Panc1 (cell line): Measurements from ENCODE around the gene TNS2. TPM values are rescaled to one million over a fixed set of nuclear protein-coding genes. Genes with fewer than 3 reads are reported as not detected.

ENCODE experiments used
- ATAC-seq: fragments of 200-7000 bp; cut with Tn5 transposase; 2 replicates; pipeline ENCODE4 v1.9.1; 2020; ENCODE audit warnings: mild to moderate bottlenecking, moderate library complexity
- BruUV-seq: library from RNA; stranded (reverse); fragments of 400-500 nt; replicated peaks from 2 replicates; lab custom pipeline; 2021; lab: Mats Ljungman, UMichigan
- CTCF ChIA-PET: fragments of 300-600 bp; sonication (Branson Sonifier 250); formaldehyde crosslinking; loops from one replicate; lab custom pipeline; 2022; ENCODE audit warnings: antibody characterized with exemption; lab: Charles Lee
- POLR2A ChIA-PET: fragments of 300-600 bp; sonication (Branson Sonifier 250); formaldehyde crosslinking; loops from one replicate; lab custom pipeline; 2022; ENCODE audit warnings: antibody characterized with exemption; lab: Charles Lee
- DNase-seq: peaks from one replicate; pipeline ENCODE4 v3.0.0-alpha.2; 2010; ENCODE audit warnings: low read depth, low spot score
- H3K27ac ChIP-seq: 2 replicates; pipeline ENCODE4 v1.5.1; 2011; ENCODE audit warnings: mild to moderate bottlenecking, low read length, inconsistent platforms
- H3K27me3 ChIP-seq: fragments of 200-500 bp; sonication (Bioruptor generic); 2 replicates; pipeline ENCODE4 v1.6.0; 2014; ENCODE audit warnings: low read length, inconsistent platforms; ENCODE audit not compliant: control insufficient read depth, insufficient read depth
- H3K36me3 ChIP-seq: fragments of 200-500 bp; sonication (Bioruptor generic); 2 replicates; pipeline ENCODE4 v1.5.1; 2014; ENCODE audit warnings: inconsistent platforms, mild to moderate bottlenecking, low read length, moderate library complexity; ENCODE audit not compliant: control insufficient read depth, insufficient read depth
- H3K4me1 ChIP-seq: 2 replicates; pipeline ENCODE4 v1.5.1; 2011; ENCODE audit warnings: inconsistent platforms, mild to moderate bottlenecking, low read length, moderate library complexity; ENCODE audit not compliant: control insufficient read depth, insufficient read depth
- H3K4me3 ChIP-seq, 2 experiments: 2 replicates each; pipeline ENCODE4 v1.5.1; 2011 to 2012; ENCODE audit warnings: low read depth in 2 of 2, low read length in 2 of 2, mild to moderate bottlenecking in 2 of 2, inconsistent platforms in 1 of 2, moderate library complexity in 1 of 2
- H3K9me3 ChIP-seq: fragments of 200-500 bp; sonication (Bioruptor generic); 2 replicates; pipeline ENCODE4 v1.5.1; 2014; ENCODE audit warnings: low read depth, mild to moderate bottlenecking, inconsistent platforms, low read length, moderate library complexity; ENCODE audit not compliant: control insufficient read depth, insufficient read depth
- POLR2AphosphoS5 ChIP-seq: IDR thresholded peaks from 2 replicates; pipeline ENCODE4 v1.6.1; 2012; ENCODE audit warnings: mild to moderate bottlenecking, low read depth, low read length, moderate library complexity
- SIN3A ChIP-seq: IDR thresholded peaks from 2 replicates; pipeline ENCODE4 v1.6.1; 2012; ENCODE audit warnings: low read depth, mild to moderate bottlenecking, low read length, moderate library complexity, borderline replicate concordance; ENCODE audit not compliant: insufficient read depth
- TCF7L2 ChIP-seq: IDR thresholded peaks from 2 replicates; pipeline ENCODE4 v1.6.1; 2011; ENCODE audit warnings: mild to moderate bottlenecking, low read depth, low read length, inconsistent platforms
- in situ Hi-C: cut with HindIII; loops from 2 replicates; pipeline ENCODE4 v1.10.0; 2016; ENCODE audit warnings: low sequenced_read_pairs, low pct_unique_long_range_greater_than_20kb
- intact Hi-C: fragments of 100-400 bp; cut with micrococcal nuclease; formaldehyde crosslinking; loops from one replicate; pipeline ENCODE4 v1.10.0; 2022; ENCODE audit not compliant: unreplicated experiment
- total RNA-seq: library from RNA; stranded (reverse); gene quantifications from one replicate; pipeline ENCODE4 v1.2.1, GENCODE V29; 2021; ENCODE audit not compliant: unreplicated experiment
- TF ChIP-seq, protein P1 (sequence below), 2 experiments: IDR thresholded peaks; 2 replicates each; pipeline ENCODE4 v1.6.1; 2011 to 2012; ENCODE audit warnings: low read depth in 2 of 2, control low read depth in 1 of 2, low read length in 1 of 2, mild to moderate bottlenecking in 1 of 2, moderate library complexity in 1 of 2; ENCODE audit not compliant: insufficient read depth in 1 of 2
- TF ChIP-seq, protein P2 (sequence below): fragments of 450-650 bp; IDR thresholded peaks from 2 replicates; pipeline ENCODE4 v1.5.1; 2017; ENCODE audit warnings: mild to moderate bottlenecking

Gene TNS2
- total RNA-seq, 1 experiment from 2014 or later: 48.1 TPM

DNA sequence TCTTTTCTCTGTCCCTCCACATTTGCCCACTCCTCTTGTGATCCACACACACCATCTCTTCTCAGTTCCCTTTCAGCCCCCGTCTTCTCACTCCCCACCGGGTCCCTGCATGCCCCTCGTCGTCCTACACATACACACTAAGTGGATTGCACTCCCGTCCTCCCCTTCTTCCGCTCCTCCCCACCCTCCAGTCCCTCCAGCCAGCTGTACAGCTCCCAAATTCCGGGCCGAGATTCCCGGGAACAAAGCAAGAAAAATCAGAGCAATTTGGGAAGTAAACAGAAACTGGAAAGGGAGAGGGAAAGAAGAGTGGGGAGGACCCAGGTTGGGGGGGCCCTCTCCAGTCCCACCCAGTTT, 47.3 kb downstream of the TNS2 start:
- in situ Hi-C loops (no loop called here), intact Hi-C loops (no loop called here)
- H3K36me3 ChIP-seq: no peaks in the 10 kb centered on the region
- TF ChIP-seq, protein P1, sequence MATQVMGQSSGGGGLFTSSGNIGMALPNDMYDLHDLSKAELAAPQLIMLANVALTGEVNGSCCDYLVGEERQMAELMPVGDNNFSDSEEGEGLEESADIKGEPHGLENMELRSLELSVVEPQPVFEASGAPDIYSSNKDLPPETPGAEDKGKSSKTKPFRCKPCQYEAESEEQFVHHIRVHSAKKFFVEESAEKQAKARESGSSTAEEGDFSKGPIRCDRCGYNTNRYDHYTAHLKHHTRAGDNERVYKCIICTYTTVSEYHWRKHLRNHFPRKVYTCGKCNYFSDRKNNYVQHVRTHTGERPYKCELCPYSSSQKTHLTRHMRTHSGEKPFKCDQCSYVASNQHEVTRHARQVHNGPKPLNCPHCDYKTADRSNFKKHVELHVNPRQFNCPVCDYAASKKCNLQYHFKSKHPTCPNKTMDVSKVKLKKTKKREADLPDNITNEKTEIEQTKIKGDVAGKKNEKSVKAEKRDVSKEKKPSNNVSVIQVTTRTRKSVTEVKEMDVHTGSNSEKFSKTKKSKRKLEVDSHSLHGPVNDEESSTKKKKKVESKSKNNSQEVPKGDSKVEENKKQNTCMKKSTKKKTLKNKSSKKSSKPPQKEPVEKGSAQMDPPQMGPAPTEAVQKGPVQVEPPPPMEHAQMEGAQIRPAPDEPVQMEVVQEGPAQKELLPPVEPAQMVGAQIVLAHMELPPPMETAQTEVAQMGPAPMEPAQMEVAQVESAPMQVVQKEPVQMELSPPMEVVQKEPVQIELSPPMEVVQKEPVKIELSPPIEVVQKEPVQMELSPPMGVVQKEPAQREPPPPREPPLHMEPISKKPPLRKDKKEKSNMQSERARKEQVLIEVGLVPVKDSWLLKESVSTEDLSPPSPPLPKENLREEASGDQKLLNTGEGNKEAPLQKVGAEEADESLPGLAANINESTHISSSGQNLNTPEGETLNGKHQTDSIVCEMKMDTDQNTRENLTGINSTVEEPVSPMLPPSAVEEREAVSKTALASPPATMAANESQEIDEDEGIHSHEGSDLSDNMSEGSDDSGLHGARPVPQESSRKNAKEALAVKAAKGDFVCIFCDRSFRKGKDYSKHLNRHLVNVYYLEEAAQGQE (IDR thresholded peaks at IDR 0.05; ENCODE audit: insufficient read depth in 1 of 2, low read depth in 2 of 2, low read length in 1 of 2): no peak
- TF ChIP-seq TCF7L2: no peak
- no peak for TF ChIP-seq POLR2AphosphoS5
- TF ChIP-seq SIN3A: no peak
- TF ChIP-seq, protein P2, sequence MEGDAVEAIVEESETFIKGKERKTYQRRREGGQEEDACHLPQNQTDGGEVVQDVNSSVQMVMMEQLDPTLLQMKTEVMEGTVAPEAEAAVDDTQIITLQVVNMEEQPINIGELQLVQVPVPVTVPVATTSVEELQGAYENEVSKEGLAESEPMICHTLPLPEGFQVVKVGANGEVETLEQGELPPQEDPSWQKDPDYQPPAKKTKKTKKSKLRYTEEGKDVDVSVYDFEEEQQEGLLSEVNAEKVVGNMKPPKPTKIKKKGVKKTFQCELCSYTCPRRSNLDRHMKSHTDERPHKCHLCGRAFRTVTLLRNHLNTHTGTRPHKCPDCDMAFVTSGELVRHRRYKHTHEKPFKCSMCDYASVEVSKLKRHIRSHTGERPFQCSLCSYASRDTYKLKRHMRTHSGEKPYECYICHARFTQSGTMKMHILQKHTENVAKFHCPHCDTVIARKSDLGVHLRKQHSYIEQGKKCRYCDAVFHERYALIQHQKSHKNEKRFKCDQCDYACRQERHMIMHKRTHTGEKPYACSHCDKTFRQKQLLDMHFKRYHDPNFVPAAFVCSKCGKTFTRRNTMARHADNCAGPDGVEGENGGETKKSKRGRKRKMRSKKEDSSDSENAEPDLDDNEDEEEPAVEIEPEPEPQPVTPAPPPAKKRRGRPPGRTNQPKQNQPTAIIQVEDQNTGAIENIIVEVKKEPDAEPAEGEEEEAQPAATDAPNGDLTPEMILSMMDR: no peak
- ATAC-seq (no peak), DNase-seq (no peak)
- H3K27ac ChIP-seq: no peak overlapping the region; the same call in 1 of the 2 replicates
- CTCF ChIA-PET: no interaction called here
- POLR2A ChIA-PET: interaction anchor here (0.9 kb wide), 1 partner anchor 31 kb away, joined by 5 read pairs; no protein-coding TSS in a partner anchor
- BruUV-seq: no TSS peak
- H3K4me3 ChIP-seq: peak overlapping the region; percentile 52 to 70
- H3K4me1 ChIP-seq: peaks cover 17% of the 10 kb centered on the region
- no peaks in the 10 kb centered on the region for H3K9me3 ChIP-seq
- H3K27me3 ChIP-seq: no peaks in the 10 kb centered on the region

DNA sequence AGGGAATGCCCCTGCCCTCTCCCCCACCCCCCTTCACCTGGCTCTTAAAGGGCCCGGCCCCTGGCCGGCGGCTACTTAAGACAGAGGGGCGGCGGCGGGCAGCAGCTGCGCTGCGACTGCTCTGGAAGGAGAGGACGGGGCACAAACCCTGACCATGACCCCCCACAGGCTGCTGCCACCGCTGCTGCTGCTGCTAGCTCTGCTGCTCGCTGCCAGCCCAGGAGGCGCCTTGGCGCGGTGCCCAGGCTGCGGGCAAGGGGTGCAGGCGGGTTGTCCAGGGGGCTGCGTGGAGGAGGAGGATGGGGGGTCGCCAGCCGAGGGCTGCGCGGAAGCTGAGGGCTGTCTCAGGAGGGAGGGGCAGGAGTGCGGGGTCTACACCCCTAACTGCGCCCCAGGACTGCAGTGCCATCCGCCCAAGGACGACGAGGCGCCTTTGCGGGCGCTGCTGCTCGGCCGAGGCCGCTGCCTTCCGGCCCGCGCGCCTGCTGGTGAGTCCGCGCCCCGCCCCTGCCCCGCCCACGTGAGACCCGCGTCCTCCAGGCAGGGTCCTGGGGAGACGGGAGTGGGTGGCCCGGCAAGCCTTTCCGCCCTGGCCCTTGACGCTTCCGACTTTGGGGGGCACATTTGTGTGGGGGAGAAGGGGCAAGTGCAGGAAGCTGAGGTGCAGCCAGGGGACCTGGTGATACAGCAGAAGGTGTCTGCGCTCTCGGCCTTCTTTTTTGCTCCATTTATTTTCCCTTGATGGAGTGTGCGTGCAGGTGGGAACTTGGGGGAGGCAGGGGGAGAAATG, 47.9 kb downstream of the TNS2 start, which contains the start of gene IGFBP6:
Gene IGFBP6, plus strand, starts transcription at position 104 of the 790 bp plus-strand sequence. Its CDS starts 51 bp downstream, at position 155.
- no TSS peak for BruUV-seq
- intact Hi-C loops: no loop called here
- in situ Hi-C loops: no loop called here
- H3K36me3 ChIP-seq: no peaks in the 10 kb centered on the region
- peaks cover 17% of the 10 kb centered on the region for H3K4me1 ChIP-seq
- no peaks in the 10 kb centered on the region for H3K9me3 ChIP-seq
- TF ChIP-seq, protein P1 (IDR thresholded peaks at IDR 0.05; ENCODE audit: insufficient read depth in 1 of 2, low read depth in 2 of 2, low read length in 1 of 2): no peak
- TF ChIP-seq TCF7L2 (no peak), SIN3A (no peak), POLR2AphosphoS5 (no peak)
- TF ChIP-seq, protein P2: no peak
- ChIA-PET CTCF (interaction anchor here (4.5 kb wide), 1 partner anchor 31 kb away, joined by 43 read pairs; no protein-coding TSS in a partner anchor), POLR2A (interaction anchor here (0.9 kb wide), 1 partner anchor 32 kb away, joined by 5 read pairs; no protein-coding TSS in a partner anchor)
- H3K27ac ChIP-seq: no peak within 1 kb of the TSS; the same call in 1 of the 2 replicates
- DNase-seq: no peak
- peak; percentile 87 for ATAC-seq
- peak within 1 kb of the TSS; percentile 52 to 70 for H3K4me3 ChIP-seq
- no peaks in the 10 kb centered on the region for H3K27me3 ChIP-seq
